Natural killer cell treated with Interleukin-12 subunit alpha and Interleukin-12 subunit beta and Interleukin-15 and Interleukin-18, amount 100 ng/mL, for 72 hours (primary cell): Measurements from ENCODE around the gene TMEM41A. TPM values are rescaled to one million over a fixed set of nuclear protein-coding genes. Genes with fewer than 3 reads are reported as not detected.

ENCODE experiments used
- ATAC-seq, 2 donors: fragments of 150-1000 bp; cut with Tn5 transposase in 1 of 2; sonication (Bioruptor Pico), chemical (Tn5 transposase) in 1 of 2; 2 replicates each; pipeline ENCODE4 v1.10.0; 2021
- DNase-seq: peaks from one replicate; pipeline ENCODE4 v3.0.0; 2022; ENCODE audit warnings: low spot score
- H3K27ac Mint-ChIP-seq, 2 donors: 1 replicate in 1 of 2; 2 replicates in 1 of 2; pipeline ENCODE4 v1.8.0; 2022; ENCODE audit warnings: mixed read lengths in 2 of 2, mild to moderate bottlenecking in 1 of 2, moderate library complexity in 1 of 2
- H3K27me3 Mint-ChIP-seq, 2 donors: 1 replicate in 1 of 2; 2 replicates in 1 of 2; pipeline ENCODE4 v1.8.0; 2022; ENCODE audit warnings: mixed read lengths in 2 of 2
- H3K36me3 Mint-ChIP-seq: one replicate; pipeline ENCODE4 v1.8.0; 2022; ENCODE audit warnings: mixed read lengths
- H3K4me1 Mint-ChIP-seq, 2 donors: 1 replicate in 1 of 2; 2 replicates in 1 of 2; pipeline ENCODE4 v1.8.0; 2022; ENCODE audit warnings: low read depth in 2 of 2, mixed read lengths in 2 of 2, mild to moderate bottlenecking in 1 of 2
- H3K4me3 Mint-ChIP-seq: one replicate; pipeline ENCODE4 v1.8.0; 2022; ENCODE audit warnings: mixed read lengths
- H3K9me3 Mint-ChIP-seq: 2 replicates; pipeline ENCODE4 v1.8.0; 2022; ENCODE audit warnings: mixed read lengths
- total RNA-seq, 2 donors: library from RNA; stranded (reverse); gene quantifications; one replicate each; pipeline ENCODE4 v1.2.3, GENCODE V29; 2022

Gene TMEM41A
- 10 to 100 TPM; 24.9 to 33.2 TPM for total RNA-seq

GRCh38 chr3:185498503-185499396 is at the start of gene TMEM41A:
TMEM41A (minus strand) TSS chr3:185499035; CDS start chr3:185498961, 74 bp downstream.
- Mint-ChIP-seq H3K4me1 (peaks cover 8 to 17% of the 10 kb centered on the region in 2 donors), H3K4me3 (peak within 1 kb of the TSS; percentile 88), H3K27ac (peak within 1 kb of the TSS; percentile 65 to 89), H3K9me3 (no peaks in the 10 kb centered on the region), H3K36me3 (peaks cover 14% of the 10 kb centered on the region), H3K27me3 (peaks cover 2 to 5% of the 10 kb centered on the region in 2 donors)
- peak; percentile 92 for DNase-seq
- ATAC-seq: peak; percentile 99

DNA sequence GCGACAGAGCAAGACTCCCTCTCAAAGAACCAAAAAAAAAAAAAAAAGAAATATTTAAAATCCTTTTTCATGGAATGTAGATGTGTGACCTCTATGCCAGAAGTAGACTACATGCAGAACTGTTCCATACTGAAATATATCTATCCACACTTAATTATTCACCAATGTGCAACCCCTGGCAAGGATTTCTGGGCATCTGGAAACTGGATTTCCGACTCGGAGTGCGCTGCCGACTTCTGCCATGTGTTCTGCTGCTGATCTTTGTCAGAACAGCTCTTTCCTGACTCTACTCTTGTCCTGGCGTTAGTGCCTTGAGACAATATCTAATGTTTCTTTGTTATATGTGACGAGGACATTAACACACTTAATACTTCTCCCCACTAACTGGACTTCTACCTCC is 41.9 kb upstream of the TMEM41A start:
- Mint-ChIP-seq H3K4me3 (no peak overlapping the region), H3K27ac (no peak overlapping the region), H3K9me3 (no peaks in the 10 kb centered on the region), H3K36me3 (no peaks in the 10 kb centered on the region), H3K4me1 (peaks cover 5 to 9% of the 10 kb centered on the region in 2 donors), H3K27me3 (peaks cover 7 to 10% of the 10 kb centered on the region in 2 donors)
- ATAC-seq (no peak), DNase-seq (no peak)

- DNase-seq (no peak), ATAC-seq (no peak)
- no peaks in the 10 kb centered on the region for H3K9me3 Mint-ChIP-seq
- peaks cover 7 to 10% of the 10 kb centered on the region in 2 donors for H3K27me3 Mint-ChIP-seq
- H3K4me1 Mint-ChIP-seq: peaks cover 5 to 9% of the 10 kb centered on the region in 2 donors
- no peaks in the 10 kb centered on the region for H3K36me3 Mint-ChIP-seq
- no peak overlapping the region for H3K27ac Mint-ChIP-seq
- no peak overlapping the region for H3K4me3 Mint-ChIP-seq
Observed at GRCh38 chr3:185539934-185540333, 41.1 kb upstream of the TMEM41A start.

- DNase-seq (no peak), ATAC-seq (peak; percentile 88 to 98)
- peak overlapping the region; percentile 70 for H3K4me3 Mint-ChIP-seq
- peak overlapping the region; percentile 69 to 83 for H3K27ac Mint-ChIP-seq
- peaks cover 5 to 9% of the 10 kb centered on the region in 2 donors for H3K4me1 Mint-ChIP-seq
- H3K9me3 Mint-ChIP-seq: no peaks in the 10 kb centered on the region
- H3K36me3 Mint-ChIP-seq: no peaks in the 10 kb centered on the region
- H3K27me3 Mint-ChIP-seq: peaks cover 7 to 10% of the 10 kb centered on the region in 2 donors
Observed at GRCh38 chr3:185537369-185537970, 38.6 kb upstream of the TMEM41A start.

DNA sequence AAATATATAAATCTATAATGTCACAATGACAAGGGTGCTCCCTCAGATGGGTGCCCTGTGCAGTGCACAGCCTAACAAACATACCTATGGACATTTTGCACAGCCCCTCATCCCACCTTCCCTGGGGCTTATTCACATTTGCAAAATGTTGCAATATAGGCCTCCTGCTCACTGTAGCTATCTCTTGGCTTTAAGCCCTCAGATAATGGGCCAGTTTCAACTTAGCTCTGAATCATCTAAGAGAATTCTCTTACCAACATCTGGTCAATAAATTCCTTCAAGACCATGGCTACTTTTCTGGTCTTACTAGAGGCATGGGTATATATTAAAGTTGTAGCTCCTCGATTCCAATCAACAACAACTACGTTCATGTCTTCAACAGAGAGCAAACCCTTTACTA is 35.7 kb upstream of the TMEM41A start:
- peaks cover 5 to 9% of the 10 kb centered on the region in 2 donors for H3K4me1 Mint-ChIP-seq

DNA sequence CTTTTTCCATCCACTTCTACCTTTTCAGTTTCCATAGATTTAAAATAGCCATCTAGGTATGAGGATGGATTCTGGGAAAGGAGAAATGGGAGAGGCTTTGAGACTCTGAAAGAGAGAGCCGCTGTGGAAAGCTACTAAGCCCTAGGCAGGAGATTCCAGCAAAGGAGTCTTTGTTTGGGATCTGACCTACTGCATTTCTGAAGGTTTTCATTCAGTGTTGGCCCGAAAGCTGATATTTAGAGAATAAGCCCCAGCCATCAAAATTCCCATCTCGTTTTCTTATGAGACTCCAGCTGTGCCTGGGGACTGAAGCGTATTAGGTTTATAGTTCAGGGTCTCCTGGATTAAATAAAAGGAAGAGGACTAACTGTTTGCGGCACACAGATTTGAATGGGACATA is 34.1 kb upstream of the TMEM41A start:
- H3K4me1 Mint-ChIP-seq: peaks cover 5 to 9% of the 10 kb centered on the region in 2 donors
- no peak for ATAC-seq
- no peak for DNase-seq
- H3K36me3 Mint-ChIP-seq: no peaks in the 10 kb centered on the region
- peaks cover 3 to 6% of the 10 kb centered on the region in 2 donors for H3K27me3 Mint-ChIP-seq
- no peak overlapping the region for H3K27ac Mint-ChIP-seq
- H3K9me3 Mint-ChIP-seq: no peaks in the 10 kb centered on the region
- no peak overlapping the region for H3K4me3 Mint-ChIP-seq

More for the DNA sequence above, 35.7 kb upstream of the TMEM41A start:
- Mint-ChIP-seq H3K36me3 (no peaks in the 10 kb centered on the region), H3K27ac (no peak overlapping the region), H3K27me3 (peaks cover 0 to 4% of the 10 kb centered on the region in 2 donors), H3K4me3 (no peak overlapping the region), H3K9me3 (no peaks in the 10 kb centered on the region)
- no peak for DNase-seq
- ATAC-seq: no peak

DNA sequence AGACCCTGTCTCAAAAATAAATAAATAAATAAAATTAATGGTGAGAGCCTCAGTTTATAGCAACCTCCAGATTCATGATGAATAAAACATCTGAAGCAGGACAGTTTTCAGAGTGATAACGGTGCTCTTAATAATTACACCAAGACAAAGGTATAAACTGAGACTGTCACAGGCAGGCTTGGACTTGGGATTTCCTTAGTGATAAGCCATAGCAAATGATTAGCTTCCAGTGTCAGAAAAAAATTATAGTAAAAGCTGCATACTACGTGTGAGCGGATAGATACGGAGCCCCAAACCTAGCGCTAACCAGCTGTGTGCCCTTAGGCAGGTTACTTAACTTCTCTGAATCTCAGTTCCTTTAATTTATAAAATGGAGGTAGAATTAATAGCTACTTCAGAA is 32.0 kb upstream of the TMEM41A start:
- Mint-ChIP-seq H3K36me3 (no peaks in the 10 kb centered on the region), H3K4me3 (no peak overlapping the region), H3K27me3 (peaks cover 7 to 8% of the 10 kb centered on the region in 2 donors), H3K9me3 (no peaks in the 10 kb centered on the region), H3K27ac (no peak overlapping the region), H3K4me1 (no peaks in the 10 kb centered on the region)
- DNase-seq (no peak), ATAC-seq (no peak)

DNA sequence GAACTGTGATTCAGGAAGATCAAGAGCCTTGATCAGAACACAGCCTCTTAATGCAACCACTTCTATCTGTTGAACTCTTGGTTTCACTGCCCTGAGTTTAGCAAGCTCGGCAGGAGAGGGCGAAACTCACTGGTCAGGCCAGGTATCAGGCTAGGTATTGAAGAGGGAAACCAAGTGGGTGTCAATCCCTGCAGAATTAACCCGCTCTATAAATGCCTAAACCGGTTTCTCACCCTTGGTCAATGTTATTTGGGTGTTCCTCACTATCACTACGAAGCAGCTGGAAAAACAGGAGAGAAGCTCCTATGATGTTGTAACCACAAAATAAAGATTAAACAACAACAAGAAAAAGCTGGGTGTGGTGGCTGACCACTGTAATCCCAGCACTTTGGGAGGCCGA is 29.7 kb upstream of the TMEM41A start:
- no peaks in the 10 kb centered on the region for H3K36me3 Mint-ChIP-seq
- ATAC-seq: no peak
- H3K4me1 Mint-ChIP-seq: no peaks in the 10 kb centered on the region
- no peak for DNase-seq
- no peaks in the 10 kb centered on the region for H3K9me3 Mint-ChIP-seq
- no peak overlapping the region for H3K4me3 Mint-ChIP-seq
- H3K27ac Mint-ChIP-seq: no peak overlapping the region
- H3K27me3 Mint-ChIP-seq: peaks cover 13 to 15% of the 10 kb centered on the region in 2 donors

GRCh38 chr3:185527364-185527763 is 28.5 kb upstream of the TMEM41A start:
- DNase-seq: no peak
- no peak overlapping the region for H3K4me3 Mint-ChIP-seq
- no peak for ATAC-seq
- H3K9me3 Mint-ChIP-seq: no peaks in the 10 kb centered on the region
- no peaks in the 10 kb centered on the region for H3K4me1 Mint-ChIP-seq
- H3K27ac Mint-ChIP-seq: no peak overlapping the region
- H3K36me3 Mint-ChIP-seq: no peaks in the 10 kb centered on the region
- H3K27me3 Mint-ChIP-seq: peaks cover 13 to 15% of the 10 kb centered on the region in 2 donors

DNA sequence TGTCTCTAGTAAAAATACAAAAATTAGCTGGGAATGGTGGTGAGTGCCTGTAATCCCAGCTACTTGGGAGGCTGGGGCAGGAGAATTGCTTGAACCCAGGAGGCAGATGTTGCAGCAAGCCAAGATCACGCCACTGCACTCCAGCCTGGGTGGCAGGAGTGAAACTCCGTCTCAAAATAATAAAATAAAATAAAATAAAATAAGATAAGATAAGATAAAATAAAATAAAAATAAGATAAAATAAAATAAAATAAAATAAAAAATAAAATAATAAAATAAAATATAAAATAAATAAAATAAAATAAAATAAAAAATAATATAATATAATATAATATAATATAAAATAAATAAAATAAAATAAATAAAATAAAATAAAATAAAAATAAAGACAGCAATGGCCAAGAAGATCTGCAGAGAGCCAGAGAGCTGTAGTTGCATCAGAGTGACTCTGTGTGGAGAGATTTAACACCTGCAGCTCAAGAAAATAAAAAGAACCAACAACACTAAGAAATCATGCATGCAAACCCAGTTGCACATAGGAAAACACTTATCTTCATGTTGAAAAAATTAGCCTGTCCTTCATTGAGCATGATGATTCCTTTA is 27.6 kb upstream of the TMEM41A start:
- ATAC-seq: no peak
- H3K4me1 Mint-ChIP-seq: no peaks in the 10 kb centered on the region

DNA sequence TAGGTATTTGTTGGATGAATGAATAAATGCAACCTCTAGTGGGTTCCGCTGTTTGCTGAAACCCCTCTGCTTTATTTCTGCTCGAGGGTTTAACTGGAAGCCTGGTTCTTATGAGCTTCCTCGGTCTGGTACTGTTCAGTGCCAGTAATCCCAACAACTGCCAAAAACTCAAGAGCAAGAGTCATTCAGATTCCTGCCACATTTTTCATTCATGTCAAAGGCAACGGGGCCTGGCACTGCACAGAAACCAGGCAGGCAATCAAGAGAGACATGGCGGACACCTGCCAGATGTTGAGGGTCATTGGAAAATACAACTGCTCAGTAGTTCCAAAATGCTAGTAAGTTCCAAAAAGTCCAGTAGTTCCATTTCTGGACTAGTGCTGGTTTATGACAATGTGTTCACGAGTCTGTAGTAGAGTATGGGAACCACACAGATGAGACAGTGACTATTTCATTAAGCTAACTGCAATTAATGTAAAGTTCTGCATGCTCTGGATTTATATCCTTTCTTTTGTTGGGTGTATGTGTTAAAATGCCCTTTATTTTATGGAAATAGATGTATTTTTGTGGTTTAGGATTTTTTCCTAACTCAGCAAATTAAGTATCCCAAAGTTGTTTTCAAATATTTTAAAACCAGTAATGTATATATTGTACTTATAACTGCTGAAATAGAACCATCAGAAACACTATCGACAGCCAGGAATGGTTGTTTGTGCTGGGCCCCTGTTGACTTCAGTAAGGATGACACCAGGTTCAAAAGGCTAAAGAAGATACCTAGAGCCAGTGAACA is 22.7 kb upstream of the TMEM41A start:
- H3K27ac Mint-ChIP-seq: no peak overlapping the region
- peaks cover 19 to 21% of the 10 kb centered on the region in 2 donors for H3K27me3 Mint-ChIP-seq
- ATAC-seq (no peak), DNase-seq (no peak)
- no peak overlapping the region for H3K4me3 Mint-ChIP-seq
- no peaks in the 10 kb centered on the region for H3K4me1 Mint-ChIP-seq
- no peaks in the 10 kb centered on the region for H3K9me3 Mint-ChIP-seq
- H3K36me3 Mint-ChIP-seq: no peaks in the 10 kb centered on the region

More for the DNA sequence above, 27.6 kb upstream of the TMEM41A start:
- no peak for DNase-seq
- Mint-ChIP-seq H3K9me3 (no peaks in the 10 kb centered on the region), H3K27me3 (peaks cover 13 to 19% of the 10 kb centered on the region in 2 donors), H3K4me3 (no peak overlapping the region), H3K36me3 (no peaks in the 10 kb centered on the region), H3K27ac (no peak overlapping the region)

DNA sequence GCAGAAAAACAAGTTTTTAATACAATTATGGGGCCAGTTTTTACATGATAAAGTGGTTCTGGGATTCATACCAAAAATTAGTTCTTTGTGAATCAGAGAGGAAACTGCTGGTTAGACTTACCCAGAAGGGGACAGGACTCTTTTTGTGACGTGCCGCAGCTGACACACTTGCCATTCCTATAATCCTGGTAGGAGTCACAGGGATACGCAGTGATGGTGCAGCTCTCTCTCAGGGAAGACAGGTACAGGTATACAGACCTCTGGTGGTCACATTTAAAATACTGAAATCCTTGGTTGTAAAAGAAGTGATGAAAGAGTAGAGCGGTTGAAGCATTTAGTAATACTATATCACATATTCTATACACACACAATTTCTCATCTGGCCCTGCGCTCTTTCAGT is 20.2 kb upstream of the TMEM41A start:
- no peak for ATAC-seq
- DNase-seq: no peak
- H3K27me3 Mint-ChIP-seq: peaks cover 20 to 23% of the 10 kb centered on the region in 2 donors
- H3K4me3 Mint-ChIP-seq: no peak overlapping the region
- no peak overlapping the region for H3K27ac Mint-ChIP-seq
- no peaks in the 10 kb centered on the region for H3K36me3 Mint-ChIP-seq
- no peaks in the 10 kb centered on the region for H3K4me1 Mint-ChIP-seq
- H3K9me3 Mint-ChIP-seq: no peaks in the 10 kb centered on the region

DNA sequence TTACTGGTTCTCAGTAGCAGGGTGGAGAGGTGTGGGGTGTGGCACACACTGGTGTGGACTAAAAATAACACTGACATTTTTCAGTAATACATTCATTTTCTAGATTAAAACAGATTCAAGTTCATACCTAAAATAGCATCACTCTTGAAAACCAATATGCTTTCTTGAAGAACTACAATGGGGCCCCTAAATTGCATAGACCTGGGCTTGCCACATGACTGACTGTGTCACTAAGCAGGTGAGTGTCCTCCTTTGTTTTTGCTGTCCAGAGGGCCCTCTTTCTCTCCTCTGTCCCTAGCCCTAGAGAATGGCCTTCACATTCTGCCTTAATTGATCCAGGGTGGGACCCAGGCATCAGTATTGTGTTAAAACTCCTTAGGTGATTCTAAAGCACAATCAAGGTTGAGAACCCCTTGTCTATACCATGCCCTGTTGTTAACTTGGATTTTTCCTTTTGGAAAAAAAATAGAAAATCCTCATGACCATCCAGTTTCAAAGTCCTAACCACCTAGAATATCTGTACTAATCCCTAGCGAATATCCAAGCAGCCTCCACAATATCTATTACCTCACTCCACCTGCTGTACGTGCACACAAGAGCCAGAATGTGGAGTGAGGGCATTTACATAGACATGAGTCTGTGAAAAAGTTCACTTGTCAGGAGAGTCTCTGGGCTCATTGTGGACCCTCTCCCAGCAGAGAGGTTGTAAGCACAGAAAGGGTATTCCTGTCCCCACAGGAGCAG is 18.7 kb upstream of the TMEM41A start:
- no peaks in the 10 kb centered on the region for H3K4me1 Mint-ChIP-seq
- H3K27me3 Mint-ChIP-seq: peaks cover 23 to 33% of the 10 kb centered on the region in 2 donors
- H3K4me3 Mint-ChIP-seq: no peak overlapping the region
- no peak for DNase-seq
- H3K9me3 Mint-ChIP-seq: no peaks in the 10 kb centered on the region
- no peaks in the 10 kb centered on the region for H3K36me3 Mint-ChIP-seq
- ATAC-seq: no peak
- H3K27ac Mint-ChIP-seq: no peak overlapping the region
